Spleen (tissue), 11 donors: ENCODE data around the gene SPRR5. TPM values are rescaled to one million over a fixed set of nuclear protein-coding genes. Genes with fewer than 3 reads are reported as not detected.

Experiments used
- DNase-seq: peaks from one replicate; pipeline ENCODE4 v3.0.0-alpha.2; 2020
- H3K27ac ChIP-seq, 8 donors: fragments of 200-600 bp; sonication (generic) in 7 of 8; 1 replicate in 4 of 8; 2 replicates in 4 of 8; pipeline versions ENCODE4 v1.5.0 to v1.8.0; 2016 to 2021; ENCODE audit warnings: inconsistent platforms in 4 of 8, mild to moderate bottlenecking in 4 of 8, moderate library complexity in 1 of 8
- H3K27me3 ChIP-seq, 7 donors: fragments of 200-600 bp; sonication (generic) in 6 of 7; replicated peaks in 1 of 7; 1 replicate in 4 of 7; 2 replicates in 3 of 7; pipeline versions ENCODE4 v1.5.0 to v1.8.0; 2016 to 2021; ENCODE audit warnings: inconsistent platforms in 3 of 7, mild to moderate bottlenecking in 1 of 7
- H3K36me3 ChIP-seq, 6 donors: fragments of 200-600 bp; sonication (generic) in 5 of 6; 1 replicate in 4 of 6; 2 replicates in 2 of 6; pipeline versions ENCODE4 v1.5.0 to v1.8.0; 2016 to 2021; ENCODE audit warnings: inconsistent platforms in 2 of 6
- H3K4me1 ChIP-seq, 6 donors: fragments of 200-600 bp; sonication (generic) in 5 of 6; 1 replicate in 3 of 6; 2 replicates in 3 of 6; pipeline versions ENCODE4 v1.5.0 to v1.8.0; 2016 to 2021; ENCODE audit warnings: inconsistent platforms in 3 of 6
- H3K4me3 ChIP-seq, 8 donors: fragments of 200-600 bp; sonication (generic) in 7 of 8; 1 replicate in 4 of 8; 2 replicates in 4 of 8; pipeline versions ENCODE4 v1.5.0 to v1.8.0; 2016 to 2021; ENCODE audit warnings: inconsistent platforms in 4 of 8, mild to moderate bottlenecking in 4 of 8, moderate library complexity in 2 of 8
- H3K9me3 ChIP-seq, 8 donors: fragments of 200-600 bp; sonication (generic) in 7 of 8; 1 replicate in 4 of 8; 2 replicates in 4 of 8; pipeline versions ENCODE4 v1.5.0 to v1.8.0; 2016 to 2021; ENCODE audit warnings: inconsistent platforms in 4 of 8
- POLR2A ChIP-seq, 3 donors: fragments of 450-650 bp; IDR thresholded peaks; one replicate each; pipeline ENCODE4 v1.5.1; 2017; ENCODE audit warnings: antibody characterized with exemption in 3 of 3, mild to moderate bottlenecking in 1 of 3
- POLR2AphosphoS5 ChIP-seq, 3 donors: sonication (generic); formaldehyde crosslinking; IDR thresholded peaks; one replicate each; pipeline ENCODE4 v1.5.1; 2017; ENCODE audit warnings: antibody characterized with exemption in 3 of 3
- whole genome bisulfite sequencing, 5 donors: extraction: QIAGEN DNeasy Blood & Tissue Kit in 3 of 5; methylation state at CpG; one replicate each; pipeline versions ENCODE4 v1.1.5 to v1.1.7; 2013 to 2018; 5-methylcytosine and 5-hydroxymethylcytosine counted together
- intact Hi-C: fragments of 100-400 bp; cut with DNase I; formaldehyde crosslinking; loops from one replicate; pipeline ENCODE4 v1.15.0; 2023; ENCODE audit warnings: low total_unique reads
- polyA plus RNA-seq, 3 donors: library from polyadenylated mRNA; stranded (reverse); fragments of 200-250 nt; gene quantifications; one replicate each; pipeline ENCODE4 v1.2.1, GENCODE V29; 2013
- total RNA-seq, 7 donors: library from RNA; depleted of rRNA in 3 of 7; stranded (reverse); fragments of >200 nt in 3 of 7; fragmentation: NEBNext Ultra II Directional in 4 of 7; extraction: Animal tissue kit (Norgen Biotek cat#: 25700) in 4 of 7; gene quantifications; one replicate each; pipeline versions ENCODE4 v1.1.0 to v1.2.1, GENCODE V29; 2016 to 2021
- TF ChIP-seq, protein P1 (sequence below), 11 experiments: fragments of 200-600 bp in 7 of 11; fragments of 450-650 bp in 4 of 11; sonication (generic) in 4 of 11; IDR thresholded peaks in 8 of 11; conservative IDR thresholded peaks in 3 of 11; 1 replicate in 7 of 11; 2 replicates in 4 of 11; pipeline versions ENCODE4 v1.4.0 to v1.8.0; 2016 to 2021; ENCODE audit warnings: antibody characterized with exemption in 11 of 11, inconsistent platforms in 4 of 11, mild to moderate bottlenecking in 1 of 11
- donor health status: healthy with polysubstance abuse.
- donor health status: DM: no; HTN: no; CAD: no; lungs with moderate emphysema.
- donor health status: DM: no; HTN: no; CAD: no.
- donor health status: Bipolar disorder and iron deficiency.
- donor health status: healthy.
- donor health status: DM: no; HTN: no; CAD: no.
- donor health status: DM: yes; HTN: yes; CAD: no.

The SPRR5 gene
- total and polyA plus RNA-seq, 10 donors = not detected

DNA sequence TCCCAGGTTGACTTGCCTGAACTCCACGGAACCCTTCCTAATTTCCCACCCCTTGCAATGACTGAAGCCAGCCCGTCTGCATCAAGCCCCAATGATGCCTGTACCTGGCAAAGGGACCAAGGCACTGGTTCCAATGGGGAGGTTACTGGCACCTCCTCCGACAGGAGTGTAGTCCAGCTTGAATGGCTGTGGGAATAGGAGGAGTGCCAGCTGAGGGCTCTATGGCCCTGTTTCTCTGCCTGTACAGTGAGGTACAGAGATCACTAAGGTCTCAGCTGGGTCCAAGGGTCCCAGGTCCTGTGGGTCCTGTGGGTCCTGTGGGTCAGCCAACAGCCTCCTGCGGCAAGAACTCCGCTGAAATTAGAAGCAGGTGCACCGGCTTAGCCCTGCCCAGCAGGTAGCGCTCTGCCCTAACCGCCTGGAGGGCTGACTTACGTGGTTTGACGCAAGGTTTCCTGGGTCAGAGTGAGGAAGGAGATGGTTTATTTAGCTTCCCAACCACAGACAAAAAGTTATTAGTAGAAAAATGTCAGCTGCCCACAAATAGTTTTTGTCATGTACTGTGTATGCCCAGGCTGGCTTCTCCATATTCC is 13.5 kb downstream of the SPRR5 start:
- intact Hi-C loops = no loop called here
- DNase-seq = no peak
- Histone ChIP-seq H3K4me1 (no peaks in the 10 kb centered on the region), H3K27me3 (peaks cover 0 to 21% (median 0%) of the 10 kb centered on the region in 7 donors), H3K4me3 (no peak overlapping the region), H3K36me3 (no peaks in the 10 kb centered on the region), H3K27ac (no peak overlapping the region), H3K9me3 (no peaks in the 10 kb centered on the region)
- TF ChIP-seq POLR2AphosphoS5 (IDR thresholded peaks at IDR 0.05) (no peak), POLR2A (IDR thresholded peaks at IDR 0.05) (no peak)
- TF ChIP-seq, protein P1, sequence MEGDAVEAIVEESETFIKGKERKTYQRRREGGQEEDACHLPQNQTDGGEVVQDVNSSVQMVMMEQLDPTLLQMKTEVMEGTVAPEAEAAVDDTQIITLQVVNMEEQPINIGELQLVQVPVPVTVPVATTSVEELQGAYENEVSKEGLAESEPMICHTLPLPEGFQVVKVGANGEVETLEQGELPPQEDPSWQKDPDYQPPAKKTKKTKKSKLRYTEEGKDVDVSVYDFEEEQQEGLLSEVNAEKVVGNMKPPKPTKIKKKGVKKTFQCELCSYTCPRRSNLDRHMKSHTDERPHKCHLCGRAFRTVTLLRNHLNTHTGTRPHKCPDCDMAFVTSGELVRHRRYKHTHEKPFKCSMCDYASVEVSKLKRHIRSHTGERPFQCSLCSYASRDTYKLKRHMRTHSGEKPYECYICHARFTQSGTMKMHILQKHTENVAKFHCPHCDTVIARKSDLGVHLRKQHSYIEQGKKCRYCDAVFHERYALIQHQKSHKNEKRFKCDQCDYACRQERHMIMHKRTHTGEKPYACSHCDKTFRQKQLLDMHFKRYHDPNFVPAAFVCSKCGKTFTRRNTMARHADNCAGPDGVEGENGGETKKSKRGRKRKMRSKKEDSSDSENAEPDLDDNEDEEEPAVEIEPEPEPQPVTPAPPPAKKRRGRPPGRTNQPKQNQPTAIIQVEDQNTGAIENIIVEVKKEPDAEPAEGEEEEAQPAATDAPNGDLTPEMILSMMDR (IDR thresholded peaks at IDR 0.05 in 8 of 11, conservative IDR thresholded peaks at IDR 0.05 in 3 of 11) = no peak
- 44 to 62% (median 52%) methylated on average over 9 to 10 of the region's 10 CpGs for WGBS, 5 donors

DNA sequence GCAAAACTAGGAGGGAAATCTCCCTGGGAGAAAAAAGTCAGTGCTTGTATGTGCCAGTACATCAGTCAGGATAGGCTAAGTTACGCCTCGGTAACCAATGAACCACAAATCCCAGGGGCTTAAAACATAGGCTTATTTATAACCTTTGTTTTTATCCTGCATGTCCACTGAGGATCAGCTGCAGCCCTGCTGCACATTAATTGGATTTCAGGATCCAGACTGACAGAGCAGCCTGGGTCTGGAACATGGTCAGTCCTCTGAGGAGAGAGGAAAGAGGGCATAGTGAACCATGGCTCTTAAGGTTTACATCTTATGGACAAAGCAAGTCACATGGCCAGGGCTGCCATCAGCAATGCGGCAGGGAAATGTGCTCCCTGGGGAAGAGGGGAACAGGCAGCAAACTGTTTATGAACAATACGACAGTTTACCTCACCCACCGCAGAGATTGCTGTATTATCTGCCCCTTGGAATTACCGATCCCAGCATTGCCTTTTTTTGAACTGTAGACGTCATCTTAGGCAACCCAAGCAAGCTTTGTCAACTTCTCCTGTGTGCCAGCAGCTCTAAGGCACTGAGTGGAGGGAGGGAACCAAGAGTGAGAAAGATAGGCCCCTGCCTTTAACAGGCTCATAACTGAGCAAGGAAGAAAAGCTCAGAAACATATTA is 14.4 kb downstream of the SPRR5 start:
- intact Hi-C loops = no loop called here
- Histone ChIP-seq H3K27me3 (peaks cover 0 to 29% (median 0%) of the 10 kb centered on the region in 7 donors), H3K9me3 (no peaks in the 10 kb centered on the region), H3K4me3 (no peak overlapping the region), H3K27ac (no peak overlapping the region), H3K36me3 (no peaks in the 10 kb centered on the region), H3K4me1 (no peaks in the 10 kb centered on the region)
- 61 to 82% (median 76%) methylated on average over 7 of the region's 7 CpGs for WGBS, 5 donors
- TF ChIP-seq, protein P1 (IDR thresholded peaks at IDR 0.05 in 8 of 11, conservative IDR thresholded peaks at IDR 0.05 in 3 of 11) = no peak
- TF ChIP-seq POLR2A (IDR thresholded peaks at IDR 0.05) = no peak
- TF ChIP-seq POLR2AphosphoS5 (IDR thresholded peaks at IDR 0.05) = no peak
- no peak for DNase-seq

GRCh38 chr1:152962876-152963415 is 15.9 kb downstream of the SPRR5 start:
- intact Hi-C loops = no loop called here
- H3K27ac ChIP-seq = no peak overlapping the region
- no peak for DNase-seq
- WGBS, 5 donors = 74 to 100% (median 89%) methylated on average over 2 of the region's 2 CpGs
- no peaks in the 10 kb centered on the region for H3K9me3 ChIP-seq
- no peaks in the 10 kb centered on the region for H3K36me3 ChIP-seq
- TF ChIP-seq, protein P1 (IDR thresholded peaks at IDR 0.05 in 8 of 11, conservative IDR thresholded peaks at IDR 0.05 in 3 of 11) = no peak
- TF ChIP-seq POLR2A (IDR thresholded peaks at IDR 0.05) = no peak
- TF ChIP-seq POLR2AphosphoS5 (IDR thresholded peaks at IDR 0.05) = no peak
- H3K4me1 ChIP-seq = no peaks in the 10 kb centered on the region
- H3K27me3 ChIP-seq = peaks cover 0 to 33% (median 0%) of the 10 kb centered on the region in 7 donors
- H3K4me3 ChIP-seq = no peak overlapping the region

DNA sequence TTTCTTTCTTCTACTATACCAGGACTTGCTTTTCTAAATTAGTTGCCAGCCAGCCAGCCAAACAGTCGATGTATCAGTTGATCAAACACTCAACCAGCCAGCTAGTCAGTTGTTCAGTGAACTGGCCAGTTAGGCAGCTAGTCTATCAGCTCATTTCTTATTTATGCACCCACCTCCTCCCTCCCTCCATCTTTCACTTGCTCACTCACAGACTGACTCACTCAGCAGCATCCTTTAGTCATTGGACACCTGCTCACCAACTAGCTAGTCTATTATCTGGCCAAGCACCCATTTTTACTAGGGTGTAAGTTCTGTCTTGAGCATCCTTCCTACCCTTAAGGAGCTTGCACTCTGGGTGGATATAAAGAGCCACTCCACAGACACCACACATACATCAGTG is 17.5 kb downstream of the SPRR5 start:
- WGBS, 5 donors = 69 to 85% (median 76%) methylated on average over 1 of the region's 1 CpG

More for the DNA sequence above, 17.5 kb downstream of the SPRR5 start:
- Histone ChIP-seq H3K36me3 (no peaks in the 10 kb centered on the region), H3K27me3 (peaks cover 0 to 33% (median 0%) of the 10 kb centered on the region in 7 donors), H3K27ac (no peak overlapping the region), H3K9me3 (no peaks in the 10 kb centered on the region), H3K4me3 (no peak overlapping the region), H3K4me1 (no peaks in the 10 kb centered on the region)
- DNase-seq = no peak
- TF ChIP-seq, protein P1 (IDR thresholded peaks at IDR 0.05 in 8 of 11, conservative IDR thresholded peaks at IDR 0.05 in 3 of 11) = no peak
- no peak for TF ChIP-seq POLR2A (IDR thresholded peaks at IDR 0.05)
- TF ChIP-seq POLR2AphosphoS5 (IDR thresholded peaks at IDR 0.05) = no peak
- intact Hi-C loops = no loop called here
